Measurements from ENCODE around the gene EXOSC2. TPM values are rescaled to one million over a fixed set of nuclear protein-coding genes. Genes with fewer than 3 reads are reported as not detected.

EXOSC2 gene
- total and polyA plus RNA-seq, 2 of the 8 experiments (the other 6 are each of a cell fraction or from before 2014, with no cell fraction given) = 47.8 to 93.6 TPM

DNA sequence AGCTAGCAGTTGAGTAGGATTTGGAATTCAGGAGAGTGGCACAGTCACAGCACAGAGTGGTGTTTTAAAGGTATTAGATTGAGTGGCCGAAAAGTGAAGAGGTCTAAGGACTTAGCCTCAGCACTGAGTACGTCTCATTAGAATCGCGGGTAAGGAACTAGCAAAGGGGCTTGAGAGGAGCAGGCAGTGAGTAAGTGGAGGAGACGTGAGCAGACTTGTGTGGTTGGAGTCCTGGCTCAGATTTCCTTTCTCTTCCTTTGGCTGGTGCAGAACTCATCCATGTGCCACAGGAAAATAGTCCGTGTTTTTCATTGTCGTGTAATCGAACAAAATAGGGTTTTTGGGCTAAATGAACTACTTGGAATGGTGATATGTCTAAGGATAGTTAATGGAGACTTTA lies 3.4 kb downstream of the EXOSC2 start (continued):
- TF ChIP-seq, protein P1, sequence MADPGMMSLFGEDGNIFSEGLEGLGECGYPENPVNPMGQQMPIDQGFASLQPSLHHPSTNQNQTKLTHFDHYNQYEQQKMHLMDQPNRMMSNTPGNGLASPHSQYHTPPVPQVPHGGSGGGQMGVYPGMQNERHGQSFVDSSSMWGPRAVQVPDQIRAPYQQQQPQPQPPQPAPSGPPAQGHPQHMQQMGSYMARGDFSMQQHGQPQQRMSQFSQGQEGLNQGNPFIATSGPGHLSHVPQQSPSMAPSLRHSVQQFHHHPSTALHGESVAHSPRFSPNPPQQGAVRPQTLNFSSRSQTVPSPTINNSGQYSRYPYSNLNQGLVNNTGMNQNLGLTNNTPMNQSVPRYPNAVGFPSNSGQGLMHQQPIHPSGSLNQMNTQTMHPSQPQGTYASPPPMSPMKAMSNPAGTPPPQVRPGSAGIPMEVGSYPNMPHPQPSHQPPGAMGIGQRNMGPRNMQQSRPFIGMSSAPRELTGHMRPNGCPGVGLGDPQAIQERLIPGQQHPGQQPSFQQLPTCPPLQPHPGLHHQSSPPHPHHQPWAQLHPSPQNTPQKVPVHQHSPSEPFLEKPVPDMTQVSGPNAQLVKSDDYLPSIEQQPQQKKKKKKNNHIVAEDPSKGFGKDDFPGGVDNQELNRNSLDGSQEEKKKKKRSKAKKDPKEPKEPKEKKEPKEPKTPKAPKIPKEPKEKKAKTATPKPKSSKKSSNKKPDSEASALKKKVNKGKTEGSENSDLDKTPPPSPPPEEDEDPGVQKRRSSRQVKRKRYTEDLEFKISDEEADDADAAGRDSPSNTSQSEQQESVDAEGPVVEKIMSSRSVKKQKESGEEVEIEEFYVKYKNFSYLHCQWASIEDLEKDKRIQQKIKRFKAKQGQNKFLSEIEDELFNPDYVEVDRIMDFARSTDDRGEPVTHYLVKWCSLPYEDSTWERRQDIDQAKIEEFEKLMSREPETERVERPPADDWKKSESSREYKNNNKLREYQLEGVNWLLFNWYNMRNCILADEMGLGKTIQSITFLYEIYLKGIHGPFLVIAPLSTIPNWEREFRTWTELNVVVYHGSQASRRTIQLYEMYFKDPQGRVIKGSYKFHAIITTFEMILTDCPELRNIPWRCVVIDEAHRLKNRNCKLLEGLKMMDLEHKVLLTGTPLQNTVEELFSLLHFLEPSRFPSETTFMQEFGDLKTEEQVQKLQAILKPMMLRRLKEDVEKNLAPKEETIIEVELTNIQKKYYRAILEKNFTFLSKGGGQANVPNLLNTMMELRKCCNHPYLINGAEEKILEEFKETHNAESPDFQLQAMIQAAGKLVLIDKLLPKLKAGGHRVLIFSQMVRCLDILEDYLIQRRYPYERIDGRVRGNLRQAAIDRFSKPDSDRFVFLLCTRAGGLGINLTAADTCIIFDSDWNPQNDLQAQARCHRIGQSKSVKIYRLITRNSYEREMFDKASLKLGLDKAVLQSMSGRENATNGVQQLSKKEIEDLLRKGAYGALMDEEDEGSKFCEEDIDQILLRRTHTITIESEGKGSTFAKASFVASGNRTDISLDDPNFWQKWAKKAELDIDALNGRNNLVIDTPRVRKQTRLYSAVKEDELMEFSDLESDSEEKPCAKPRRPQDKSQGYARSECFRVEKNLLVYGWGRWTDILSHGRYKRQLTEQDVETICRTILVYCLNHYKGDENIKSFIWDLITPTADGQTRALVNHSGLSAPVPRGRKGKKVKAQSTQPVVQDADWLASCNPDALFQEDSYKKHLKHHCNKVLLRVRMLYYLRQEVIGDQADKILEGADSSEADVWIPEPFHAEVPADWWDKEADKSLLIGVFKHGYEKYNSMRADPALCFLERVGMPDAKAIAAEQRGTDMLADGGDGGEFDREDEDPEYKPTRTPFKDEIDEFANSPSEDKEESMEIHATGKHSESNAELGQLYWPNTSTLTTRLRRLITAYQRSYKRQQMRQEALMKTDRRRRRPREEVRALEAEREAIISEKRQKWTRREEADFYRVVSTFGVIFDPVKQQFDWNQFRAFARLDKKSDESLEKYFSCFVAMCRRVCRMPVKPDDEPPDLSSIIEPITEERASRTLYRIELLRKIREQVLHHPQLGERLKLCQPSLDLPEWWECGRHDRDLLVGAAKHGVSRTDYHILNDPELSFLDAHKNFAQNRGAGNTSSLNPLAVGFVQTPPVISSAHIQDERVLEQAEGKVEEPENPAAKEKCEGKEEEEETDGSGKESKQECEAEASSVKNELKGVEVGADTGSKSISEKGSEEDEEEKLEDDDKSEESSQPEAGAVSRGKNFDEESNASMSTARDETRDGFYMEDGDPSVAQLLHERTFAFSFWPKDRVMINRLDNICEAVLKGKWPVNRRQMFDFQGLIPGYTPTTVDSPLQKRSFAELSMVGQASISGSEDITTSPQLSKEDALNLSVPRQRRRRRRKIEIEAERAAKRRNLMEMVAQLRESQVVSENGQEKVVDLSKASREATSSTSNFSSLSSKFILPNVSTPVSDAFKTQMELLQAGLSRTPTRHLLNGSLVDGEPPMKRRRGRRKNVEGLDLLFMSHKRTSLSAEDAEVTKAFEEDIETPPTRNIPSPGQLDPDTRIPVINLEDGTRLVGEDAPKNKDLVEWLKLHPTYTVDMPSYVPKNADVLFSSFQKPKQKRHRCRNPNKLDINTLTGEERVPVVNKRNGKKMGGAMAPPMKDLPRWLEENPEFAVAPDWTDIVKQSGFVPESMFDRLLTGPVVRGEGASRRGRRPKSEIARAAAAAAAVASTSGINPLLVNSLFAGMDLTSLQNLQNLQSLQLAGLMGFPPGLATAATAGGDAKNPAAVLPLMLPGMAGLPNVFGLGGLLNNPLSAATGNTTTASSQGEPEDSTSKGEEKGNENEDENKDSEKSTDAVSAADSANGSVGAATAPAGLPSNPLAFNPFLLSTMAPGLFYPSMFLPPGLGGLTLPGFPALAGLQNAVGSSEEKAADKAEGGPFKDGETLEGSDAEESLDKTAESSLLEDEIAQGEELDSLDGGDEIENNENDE (IDR thresholded peaks at IDR 0.05; ENCODE audit: insufficient replicate concordance, low read length) = no peak
- no peak for TF ChIP-seq EZH2 (IDR thresholded peaks at IDR 0.05; ENCODE audit: low read depth, low read length, severe bottlenecking)

Data from H1 (cell line).